ENCODE results near the gene ACOX1.

DNA sequence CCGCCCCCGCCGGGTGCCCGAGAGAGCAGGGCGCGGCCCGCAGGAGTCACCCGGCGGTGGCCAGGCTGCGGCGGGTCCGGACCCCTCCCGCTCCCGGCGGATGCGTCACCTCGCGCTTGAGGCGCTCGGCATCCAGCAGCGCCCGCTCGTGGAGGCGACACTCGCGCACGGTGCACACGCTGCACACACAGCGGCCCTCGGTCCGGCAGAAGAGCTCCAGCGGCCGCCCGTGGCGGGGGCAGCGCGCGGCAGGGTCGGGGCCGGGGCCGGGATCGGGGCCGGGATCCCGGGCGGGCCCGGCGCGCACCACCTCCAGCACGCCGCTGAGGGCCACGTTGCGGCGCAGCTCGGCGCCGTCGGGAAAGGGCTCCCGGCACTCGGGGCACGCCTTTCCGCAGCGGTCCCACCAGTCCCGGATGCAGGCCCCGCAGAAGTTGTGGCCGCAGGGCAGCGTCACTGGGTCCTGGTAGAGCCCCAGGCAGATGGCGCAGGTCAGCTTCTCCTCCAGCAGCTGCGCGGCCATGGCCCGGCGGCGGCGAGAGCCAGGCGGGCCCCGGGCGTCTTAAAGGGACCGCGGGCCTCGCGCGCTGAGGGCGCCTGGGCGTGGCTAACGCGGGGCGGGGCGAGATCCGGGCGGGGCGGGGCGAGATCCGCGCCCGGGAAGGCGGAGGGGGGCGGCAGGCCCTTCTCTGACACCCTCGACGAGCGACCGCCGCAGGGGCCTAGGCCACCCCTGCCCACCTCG lies 82.4 kb downstream of the ACOX1 start, which contains the start of gene TRIM65:
- TF ChIP-seq, protein P1, sequence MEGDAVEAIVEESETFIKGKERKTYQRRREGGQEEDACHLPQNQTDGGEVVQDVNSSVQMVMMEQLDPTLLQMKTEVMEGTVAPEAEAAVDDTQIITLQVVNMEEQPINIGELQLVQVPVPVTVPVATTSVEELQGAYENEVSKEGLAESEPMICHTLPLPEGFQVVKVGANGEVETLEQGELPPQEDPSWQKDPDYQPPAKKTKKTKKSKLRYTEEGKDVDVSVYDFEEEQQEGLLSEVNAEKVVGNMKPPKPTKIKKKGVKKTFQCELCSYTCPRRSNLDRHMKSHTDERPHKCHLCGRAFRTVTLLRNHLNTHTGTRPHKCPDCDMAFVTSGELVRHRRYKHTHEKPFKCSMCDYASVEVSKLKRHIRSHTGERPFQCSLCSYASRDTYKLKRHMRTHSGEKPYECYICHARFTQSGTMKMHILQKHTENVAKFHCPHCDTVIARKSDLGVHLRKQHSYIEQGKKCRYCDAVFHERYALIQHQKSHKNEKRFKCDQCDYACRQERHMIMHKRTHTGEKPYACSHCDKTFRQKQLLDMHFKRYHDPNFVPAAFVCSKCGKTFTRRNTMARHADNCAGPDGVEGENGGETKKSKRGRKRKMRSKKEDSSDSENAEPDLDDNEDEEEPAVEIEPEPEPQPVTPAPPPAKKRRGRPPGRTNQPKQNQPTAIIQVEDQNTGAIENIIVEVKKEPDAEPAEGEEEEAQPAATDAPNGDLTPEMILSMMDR (IDR thresholded peaks at IDR 0.05) = peak in 1 of 3 donors; percentile 40
- TF ChIP-seq POLR2A (IDR thresholded peaks at IDR 0.05) = no peak
- peak in 2 of 3 donors; percentile 57 to 63 for TF ChIP-seq POLR2AphosphoS5 (IDR thresholded peaks at IDR 0.05)
